Activated CD4-positive, alpha-beta memory T cell treated with anti-CD3 and anti-CD28 coated beads for 36 hours (primary cell): ENCODE data around the gene AGBL2. TPM values are rescaled to one million over a fixed set of nuclear protein-coding genes. Genes with fewer than 3 reads are reported as not detected.
"Not testable (repeated sequence)": the region's sequence is repeated elsewhere in the genome, so short reads cannot be mapped to it uniquely, and the experiment has no call there.

Experiments
- CTCF ChIA-PET: fragments of 350-600 bp; sonication (Branson Sonifier 250); formaldehyde crosslinking; loops from one replicate; lab custom pipeline; 2021; ENCODE audit warnings: antibody characterized with exemption, inconsistent platforms; lab: Charles Lee
- POLR2A ChIA-PET: fragments of 350-600 bp; sonication (Branson Sonifier 250); formaldehyde crosslinking; loops from one replicate; lab custom pipeline; 2021; ENCODE audit warnings: antibody characterized with exemption; lab: Charles Lee
- DNase-seq: peaks from one replicate; pipeline ENCODE4 v3.0.0-alpha.2; 2020
- H3K27ac Mint-ChIP-seq: one replicate; pipeline ENCODE4 v1.8.0; 2021; ENCODE audit warnings: mixed read lengths
- H3K27me3 Mint-ChIP-seq: one replicate; pipeline ENCODE4 v1.8.0; 2021; ENCODE audit warnings: mixed read lengths
- H3K36me3 Mint-ChIP-seq: one replicate; pipeline ENCODE4 v1.8.0; 2021; ENCODE audit warnings: mixed read lengths
- H3K4me1 Mint-ChIP-seq: one replicate; pipeline ENCODE4 v1.8.0; 2021; ENCODE audit warnings: low read depth, mixed read lengths
- H3K4me3 Mint-ChIP-seq: one replicate; pipeline ENCODE4 v1.8.0; 2021; ENCODE audit warnings: mild to moderate bottlenecking, mixed read lengths
- H3K9me3 Mint-ChIP-seq: one replicate; pipeline ENCODE4 v1.8.0; 2021; ENCODE audit warnings: mixed read lengths
- intact Hi-C: fragments of 100-400 bp; cut with micrococcal nuclease; formaldehyde crosslinking; loops from one replicate; pipeline ENCODE4 v1.15.1; 2023
- total RNA-seq, 2 experiments: library from RNA; stranded (reverse); gene quantifications; one replicate each; pipeline ENCODE4 v1.2.3, GENCODE V29; 2021

The AGBL2 gene
- total RNA-seq, 2 experiments from 2014 or later, result 4.2 to 5.0 TPM

- ChIA-PET CTCF (no interaction called here), POLR2A (no interaction called here)
- Mint-ChIP-seq H3K36me3 (no peaks in the 10 kb centered on the region), H3K27ac (no peak overlapping the region), H3K27me3 (peaks cover 3% of the 10 kb centered on the region), H3K9me3 (peaks cover 6% of the 10 kb centered on the region), H3K4me3 (no peak overlapping the region), H3K4me1 (no peaks in the 10 kb centered on the region)
- no peak for DNase-seq
- intact Hi-C loops, result no loop called here
These were observed 63.2 kb downstream of the AGBL2 start for GRCh38 chr11:47651818-47652469.

GRCh38 chr11:47649276-47649675, 65.9 kb downstream of the AGBL2 start:
- Mint-ChIP-seq H3K9me3 (peaks cover 6% of the 10 kb centered on the region), H3K27me3 (no peaks in the 10 kb centered on the region), H3K4me3 (no peak overlapping the region), H3K36me3 (no peaks in the 10 kb centered on the region), H3K4me1 (no peaks in the 10 kb centered on the region), H3K27ac (no peak overlapping the region)
- POLR2A ChIA-PET, result no interaction called here
- CTCF ChIA-PET, result no interaction called here
- no peak for DNase-seq
- intact Hi-C loops, result no loop called here

- no peak for DNase-seq
- Mint-ChIP-seq H3K36me3 (peaks cover 4% of the 10 kb centered on the region), H3K27ac (no peak overlapping the region), H3K4me1 (peaks cover 14% of the 10 kb centered on the region), H3K4me3 (no peak overlapping the region), H3K9me3 (no peaks in the 10 kb centered on the region), H3K27me3 (no peaks in the 10 kb centered on the region)
- ChIA-PET POLR2A (no interaction called here), CTCF (no interaction called here)
- intact Hi-C loops, result no loop called here
These were observed 69.2 kb downstream of the AGBL2 start for GRCh38 chr11:47646019-47646418.

- Mint-ChIP-seq H3K27me3 (no peaks in the 10 kb centered on the region), H3K4me3 (no peak overlapping the region), H3K4me1 (peaks cover 19% of the 10 kb centered on the region), H3K9me3 (no peaks in the 10 kb centered on the region), H3K36me3 (peaks cover 4% of the 10 kb centered on the region), H3K27ac (no peak overlapping the region)
- ChIA-PET CTCF (no interaction called here), POLR2A (interaction anchor here (0.5 kb wide), 2 partner anchors 49 to 64 kb away, joined by 3 to 7 read pairs; no protein-coding TSS in a partner anchor)
- intact Hi-C loops, result no loop called here
- DNase-seq, result no peak
These were observed 69.7 kb downstream of the AGBL2 start for GRCh38 chr11:47645500-47645899.

GRCh38 chr11:47642099-47642855, 72.9 kb downstream of the AGBL2 start, which contains the start of gene MTCH2:
MTCH2 (minus strand) TSS chr11:47642559; CDS start chr11:47642465, 94 bp downstream.
- ChIA-PET CTCF (interaction anchor here (1.0 kb wide), 1 partner anchor 73 kb away, joined by 4 read pairs; the partner anchor contains the start of gene AGBL2), POLR2A (interaction anchor here (1.1 to 1.8 kb wide), 3 partner anchors 62 to 124 kb away, joined by 3 to 6 read pairs (median 4); partner anchors contain the start of gene AGBL2)
- peak; percentile 98 for DNase-seq
- intact Hi-C loops, result loop anchor here (1.0 to 2.0 kb wide), 7 partner anchors 21 to 465 kb away; partner anchors contain the start of genes AGBL2, ARFGAP2, FNBP4 and NDUFS3
- peaks cover 20% of the 10 kb centered on the region for H3K4me1 Mint-ChIP-seq
- peak within 1 kb of the TSS; percentile 94 for H3K4me3 Mint-ChIP-seq
- H3K27ac Mint-ChIP-seq, result peak within 1 kb of the TSS; percentile 89
- no peaks in the 10 kb centered on the region for H3K27me3 Mint-ChIP-seq
- H3K9me3 Mint-ChIP-seq, result no peaks in the 10 kb centered on the region
- peaks cover 14% of the 10 kb centered on the region for H3K36me3 Mint-ChIP-seq

- intact Hi-C loops, result loop anchor here (1.0 to 2.0 kb wide), 7 partner anchors 22 to 465 kb away; partner anchors contain the start of genes AGBL2, ARFGAP2, FNBP4 and NDUFS3
- DNase-seq, result no peak
- H3K27me3 Mint-ChIP-seq, result no peaks in the 10 kb centered on the region
- H3K4me3 Mint-ChIP-seq, result peak overlapping the region; percentile 94
- ChIA-PET CTCF (interaction anchor here (1.0 kb wide), 1 partner anchor 73 kb away, joined by 4 read pairs; the partner anchor contains the start of gene AGBL2), POLR2A (interaction anchor here (0.5 to 1.8 kb wide), 4 partner anchors 43 to 125 kb away, joined by 3 to 6 read pairs (median 4); partner anchors contain the start of gene AGBL2)
- H3K36me3 Mint-ChIP-seq, result peaks cover 15% of the 10 kb centered on the region
- H3K27ac Mint-ChIP-seq, result peak overlapping the region; percentile 86
- no peaks in the 10 kb centered on the region for H3K9me3 Mint-ChIP-seq
- H3K4me1 Mint-ChIP-seq, result peaks cover 20% of the 10 kb centered on the region
These were observed 73.5 kb downstream of the AGBL2 start for GRCh38 chr11:47641600-47642098.

- CTCF ChIA-PET, H3K4me3 Mint-ChIP-seq, DNase-seq, H3K9me3 Mint-ChIP-seq, H3K27me3 Mint-ChIP-seq, H3K27ac Mint-ChIP-seq, intact Hi-C loops: not testable (repeated sequence)
- H3K4me1 Mint-ChIP-seq, result peaks cover 20% of the 10 kb centered on the region
- H3K36me3 Mint-ChIP-seq, result peaks cover 17% of the 10 kb centered on the region
- POLR2A ChIA-PET, result interaction anchor here (0.6 to 1.8 kb wide), 2 partner anchors 22 to 75 kb away, joined by 3 to 6 read pairs; partner anchors contain the start of gene AGBL2
These were observed 74.7 kb downstream of the AGBL2 start for GRCh38 chr11:47640506-47640905.

GRCh38 chr11:47636331-47636730, 78.8 kb downstream of the AGBL2 start:
- H3K9me3 Mint-ChIP-seq, DNase-seq, intact Hi-C loops, H3K27ac Mint-ChIP-seq, H3K4me1 Mint-ChIP-seq, H3K4me3 Mint-ChIP-seq, H3K27me3 Mint-ChIP-seq: not testable (repeated sequence)
- peaks cover 36% of the 10 kb centered on the region for H3K36me3 Mint-ChIP-seq
- ChIA-PET CTCF (interaction anchor here (0.7 kb wide), 1 partner anchor 70 kb away, joined by 3 read pairs; no protein-coding TSS in a partner anchor), POLR2A (interaction anchor here (0.6 kb wide), 1 partner anchor 192 kb away, joined by 4 read pairs; no protein-coding TSS in a partner anchor)

GRCh38 chr11:47631473-47631872, 83.7 kb downstream of the AGBL2 start:
- no peaks in the 10 kb centered on the region for H3K4me1 Mint-ChIP-seq
- intact Hi-C loops, result no loop called here
- no peak overlapping the region for H3K4me3 Mint-ChIP-seq
- no peak overlapping the region for H3K27ac Mint-ChIP-seq
- POLR2A ChIA-PET, result no interaction called here
- no peaks in the 10 kb centered on the region for H3K27me3 Mint-ChIP-seq
- CTCF ChIA-PET, result no interaction called here
- no peaks in the 10 kb centered on the region for H3K9me3 Mint-ChIP-seq
- H3K36me3 Mint-ChIP-seq, result peaks cover 43% of the 10 kb centered on the region
- no peak for DNase-seq

GRCh38 chr11:47628026-47628425, 87.1 kb downstream of the AGBL2 start:
- Mint-ChIP-seq H3K36me3 (peaks cover 41% of the 10 kb centered on the region), H3K4me1 (no peaks in the 10 kb centered on the region), H3K9me3 (no peaks in the 10 kb centered on the region), H3K4me3 (no peak overlapping the region), H3K27me3 (no peaks in the 10 kb centered on the region), H3K27ac (no peak overlapping the region)
- ChIA-PET CTCF (no interaction called here), POLR2A (no interaction called here)
- intact Hi-C loops, result no loop called here
- no peak for DNase-seq

- CTCF ChIA-PET, result no interaction called here
- DNase-seq, result no peak
- Mint-ChIP-seq H3K4me1 (no peaks in the 10 kb centered on the region), H3K27ac (no peak overlapping the region), H3K4me3 (no peak overlapping the region), H3K27me3 (no peaks in the 10 kb centered on the region), H3K9me3 (no peaks in the 10 kb centered on the region), H3K36me3 (peaks cover 32% of the 10 kb centered on the region)
- POLR2A ChIA-PET, result interaction anchor here (0.6 kb wide), 2 partner anchors 96 to 142 kb away, joined by 3 read pairs; no protein-coding TSS in a partner anchor
- intact Hi-C loops, result no loop called here
These were observed 88.9 kb downstream of the AGBL2 start for GRCh38 chr11:47626234-47626633.
